Lower leg skin (tissue), 3 donors: ENCODE results near the gene PCCA.

Experiments used
- POLR2A ChIP-seq, 2 donors: fragments of 450-650 bp; IDR thresholded peaks; one replicate each; pipeline ENCODE4 v1.6.1; 2016 to 2017; ENCODE audit warnings: antibody characterized with exemption in 2 of 2, mild to moderate bottlenecking in 1 of 2, moderate library complexity in 1 of 2
- TF ChIP-seq, protein P1 (sequence below), 3 donors: fragments of 450-650 bp; IDR thresholded peaks; one replicate each; pipeline ENCODE4 v1.5.1; 2016; ENCODE audit warnings: antibody characterized with exemption in 3 of 3, mild to moderate bottlenecking in 3 of 3, moderate library complexity in 2 of 3

DNA sequence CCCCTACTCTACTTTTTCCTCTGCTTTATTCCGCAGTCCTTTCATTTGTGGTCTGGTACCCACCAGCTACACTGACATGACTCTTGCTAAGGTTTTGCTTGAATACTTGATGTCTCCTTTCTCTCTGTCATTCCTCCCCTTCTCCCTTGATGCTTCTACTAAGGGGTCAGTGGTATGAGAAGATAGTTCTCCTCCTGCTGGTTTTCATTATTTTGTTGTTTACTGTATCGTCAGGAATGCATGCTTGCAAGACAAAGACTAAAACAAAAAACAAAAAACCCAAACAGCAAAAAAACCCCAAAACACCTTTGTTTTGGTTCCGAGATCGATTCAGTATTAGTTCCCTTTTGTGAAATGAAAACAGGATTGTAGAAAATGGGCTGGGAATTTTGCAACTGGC is 59.5 kb downstream of the PCCA start:
- no peak for TF ChIP-seq POLR2A (IDR thresholded peaks at IDR 0.05)
- TF ChIP-seq, protein P1, sequence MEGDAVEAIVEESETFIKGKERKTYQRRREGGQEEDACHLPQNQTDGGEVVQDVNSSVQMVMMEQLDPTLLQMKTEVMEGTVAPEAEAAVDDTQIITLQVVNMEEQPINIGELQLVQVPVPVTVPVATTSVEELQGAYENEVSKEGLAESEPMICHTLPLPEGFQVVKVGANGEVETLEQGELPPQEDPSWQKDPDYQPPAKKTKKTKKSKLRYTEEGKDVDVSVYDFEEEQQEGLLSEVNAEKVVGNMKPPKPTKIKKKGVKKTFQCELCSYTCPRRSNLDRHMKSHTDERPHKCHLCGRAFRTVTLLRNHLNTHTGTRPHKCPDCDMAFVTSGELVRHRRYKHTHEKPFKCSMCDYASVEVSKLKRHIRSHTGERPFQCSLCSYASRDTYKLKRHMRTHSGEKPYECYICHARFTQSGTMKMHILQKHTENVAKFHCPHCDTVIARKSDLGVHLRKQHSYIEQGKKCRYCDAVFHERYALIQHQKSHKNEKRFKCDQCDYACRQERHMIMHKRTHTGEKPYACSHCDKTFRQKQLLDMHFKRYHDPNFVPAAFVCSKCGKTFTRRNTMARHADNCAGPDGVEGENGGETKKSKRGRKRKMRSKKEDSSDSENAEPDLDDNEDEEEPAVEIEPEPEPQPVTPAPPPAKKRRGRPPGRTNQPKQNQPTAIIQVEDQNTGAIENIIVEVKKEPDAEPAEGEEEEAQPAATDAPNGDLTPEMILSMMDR (IDR thresholded peaks at IDR 0.05), result no peak
